Effector memory CD4-positive, alpha-beta T cell (primary cell): ENCODE measurements around the gene CPLX4.

Source experiments
- DNase-seq, 3 donors: peaks; one replicate each; pipeline ENCODE4 v3.0.0-alpha.2; 2020
- H3K27ac ChIP-seq: 2 replicates; pipeline ENCODE4 v1.7.0; 2013; ENCODE audit warnings: mild to moderate bottlenecking, low read length, moderate library complexity; ENCODE audit not compliant: insufficient read depth, poor library complexity, severe bottlenecking
- H3K27me3 ChIP-seq: replicated peaks from 2 replicates; pipeline ENCODE4 v1.7.0; 2013; ENCODE audit warnings: mild to moderate bottlenecking, low read length; ENCODE audit not compliant: insufficient read depth, control insufficient read depth, poor library complexity, severe bottlenecking
- H3K36me3 ChIP-seq: 2 replicates; pipeline ENCODE4 v1.7.0; 2013; ENCODE audit warnings: mild to moderate bottlenecking, low read length, moderate library complexity; ENCODE audit not compliant: control insufficient read depth, insufficient read depth
- H3K4me1 ChIP-seq: 2 replicates; pipeline ENCODE4 v1.7.0; 2013; ENCODE audit warnings: low read length, mild to moderate bottlenecking; ENCODE audit not compliant: control insufficient read depth, insufficient read depth, poor library complexity, severe bottlenecking
- H3K4me3 ChIP-seq: 2 replicates; pipeline ENCODE4 v1.7.0; 2013; ENCODE audit warnings: low read length, low read depth, mild to moderate bottlenecking; ENCODE audit not compliant: insufficient read depth, poor library complexity, severe bottlenecking
- H3K9me3 ChIP-seq: 2 replicates; pipeline ENCODE4 v1.7.0; 2013; ENCODE audit warnings: mild to moderate bottlenecking, low read length, moderate library complexity; ENCODE audit not compliant: control insufficient read depth

The CPLX4 gene

GRCh38 chr18:59272891-59273758 lies 45.3 kb downstream of the CPLX4 start, which contains the start of gene RAX:
Gene RAX, minus strand, starts transcription at chr18:59273454. Its CDS starts 248 bp downstream, at chr18:59273206.
- Histone ChIP-seq H3K36me3 (no peaks in the 10 kb centered on the region), H3K9me3 (no peaks in the 10 kb centered on the region), H3K4me3 (peak within 1 kb of the TSS; percentile 17), H3K27ac (no peak within 1 kb of the TSS), H3K27me3 (peaks cover 55% of the 10 kb centered on the region), H3K4me1 (peaks cover 21% of the 10 kb centered on the region)
- DNase-seq = no peak

DNA sequence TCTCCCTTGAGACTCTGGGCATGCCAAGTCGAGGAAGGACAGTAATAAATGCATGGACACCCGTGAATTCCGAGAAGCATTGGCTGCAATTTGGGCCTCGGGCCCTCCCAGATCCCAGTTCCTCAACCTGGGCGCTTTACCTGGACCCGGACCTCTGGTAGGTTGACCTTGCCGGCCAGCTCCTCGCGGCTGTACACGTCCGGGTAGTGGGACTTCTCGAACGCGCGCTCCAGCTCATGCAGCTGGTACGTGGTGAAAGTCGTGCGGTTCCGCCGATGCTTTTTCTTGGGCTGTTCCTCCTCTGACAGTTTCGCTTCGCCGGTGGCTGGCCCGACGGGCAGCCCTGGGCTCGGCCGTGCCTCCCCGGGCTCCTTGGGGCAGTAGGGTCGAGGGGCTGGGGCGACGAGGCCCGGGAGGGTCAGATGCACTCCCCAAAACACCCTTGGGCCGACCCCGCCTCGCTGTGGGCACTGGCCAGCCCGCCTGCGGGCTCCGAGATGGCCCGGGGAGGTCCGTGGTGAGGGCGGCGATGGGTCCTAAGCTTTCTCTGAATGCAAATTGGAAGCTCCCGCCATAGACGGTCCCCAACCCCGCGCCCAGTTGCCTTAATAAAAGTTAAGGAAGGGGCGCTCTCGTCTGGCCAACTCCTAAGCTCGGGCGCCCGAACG lies 46.1 kb downstream of the CPLX4 start:
- Histone ChIP-seq H3K27ac (no peak overlapping the region), H3K4me3 (peak overlapping the region; percentile 17), H3K27me3 (peaks cover 63% of the 10 kb centered on the region), H3K9me3 (no peaks in the 10 kb centered on the region), H3K4me1 (peaks cover 21% of the 10 kb centered on the region), H3K36me3 (no peaks in the 10 kb centered on the region)
- DNase-seq = no peak

DNA sequence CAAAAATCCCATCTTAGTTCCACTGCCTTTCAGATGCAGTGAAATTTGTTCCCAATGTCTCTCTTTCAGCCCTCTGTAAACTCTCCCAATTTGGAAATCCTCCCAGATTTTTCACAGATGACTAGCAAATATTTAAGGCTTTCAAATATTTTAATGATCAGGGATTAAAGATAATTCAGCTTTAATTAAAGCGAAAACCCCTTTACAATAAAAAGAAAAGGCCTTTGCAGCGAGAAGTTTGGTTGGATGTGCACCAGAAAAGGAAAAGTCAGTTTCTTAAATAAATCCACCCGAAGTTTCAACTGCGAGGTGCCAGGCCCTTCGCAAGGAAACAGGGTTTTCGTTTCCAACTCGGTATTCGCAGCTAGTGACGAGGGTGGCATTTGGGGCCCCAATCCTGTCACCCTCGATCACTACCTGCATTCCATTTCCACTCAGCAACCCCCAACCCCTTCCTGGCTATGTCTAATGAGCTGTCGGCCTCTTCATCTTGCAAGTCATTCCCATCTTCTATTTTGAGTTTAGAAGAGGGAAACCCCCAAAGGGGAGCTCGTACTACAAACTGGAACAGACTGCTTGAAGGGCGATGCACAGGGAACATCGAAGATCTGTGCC lies 46.7 kb downstream of the CPLX4 start:
- H3K4me3 ChIP-seq = no peak overlapping the region
- H3K27me3 ChIP-seq = peaks cover 67% of the 10 kb centered on the region
- no peaks in the 10 kb centered on the region for H3K9me3 ChIP-seq
- no peak overlapping the region for H3K27ac ChIP-seq
- no peak for DNase-seq
- peaks cover 21% of the 10 kb centered on the region for H3K4me1 ChIP-seq
- H3K36me3 ChIP-seq = no peaks in the 10 kb centered on the region

- Histone ChIP-seq H3K27me3 (peaks cover 73% of the 10 kb centered on the region), H3K9me3 (no peaks in the 10 kb centered on the region), H3K4me1 (peaks cover 21% of the 10 kb centered on the region), H3K36me3 (no peaks in the 10 kb centered on the region), H3K27ac (no peak overlapping the region), H3K4me3 (no peak overlapping the region)
- DNase-seq = no peak
Observed at GRCh38 chr18:59270689-59271257, 47.7 kb downstream of the CPLX4 start.

GRCh38 chr18:59269563-59270119 lies 48.8 kb downstream of the CPLX4 start:
- Histone ChIP-seq H3K4me1 (peaks cover 26% of the 10 kb centered on the region), H3K4me3 (no peak overlapping the region), H3K36me3 (no peaks in the 10 kb centered on the region), H3K9me3 (no peaks in the 10 kb centered on the region), H3K27me3 (peaks cover 76% of the 10 kb centered on the region), H3K27ac (no peak overlapping the region)
- DNase-seq = no peak

- Histone ChIP-seq H3K4me1 (peaks cover 27% of the 10 kb centered on the region), H3K27ac (no peak overlapping the region), H3K36me3 (no peaks in the 10 kb centered on the region), H3K9me3 (no peaks in the 10 kb centered on the region), H3K4me3 (no peak overlapping the region), H3K27me3 (peaks cover 69% of the 10 kb centered on the region)
- DNase-seq = no peak
Observed at GRCh38 chr18:59268721-59269562, 49.5 kb downstream of the CPLX4 start.

- Histone ChIP-seq H3K36me3 (no peaks in the 10 kb centered on the region), H3K27me3 (peaks cover 63% of the 10 kb centered on the region), H3K4me3 (no peak overlapping the region), H3K27ac (no peak overlapping the region), H3K9me3 (no peaks in the 10 kb centered on the region), H3K4me1 (peaks cover 22% of the 10 kb centered on the region)
- DNase-seq = no peak
Observed at GRCh38 chr18:59268127-59268720, 50.2 kb downstream of the CPLX4 start.

DNA sequence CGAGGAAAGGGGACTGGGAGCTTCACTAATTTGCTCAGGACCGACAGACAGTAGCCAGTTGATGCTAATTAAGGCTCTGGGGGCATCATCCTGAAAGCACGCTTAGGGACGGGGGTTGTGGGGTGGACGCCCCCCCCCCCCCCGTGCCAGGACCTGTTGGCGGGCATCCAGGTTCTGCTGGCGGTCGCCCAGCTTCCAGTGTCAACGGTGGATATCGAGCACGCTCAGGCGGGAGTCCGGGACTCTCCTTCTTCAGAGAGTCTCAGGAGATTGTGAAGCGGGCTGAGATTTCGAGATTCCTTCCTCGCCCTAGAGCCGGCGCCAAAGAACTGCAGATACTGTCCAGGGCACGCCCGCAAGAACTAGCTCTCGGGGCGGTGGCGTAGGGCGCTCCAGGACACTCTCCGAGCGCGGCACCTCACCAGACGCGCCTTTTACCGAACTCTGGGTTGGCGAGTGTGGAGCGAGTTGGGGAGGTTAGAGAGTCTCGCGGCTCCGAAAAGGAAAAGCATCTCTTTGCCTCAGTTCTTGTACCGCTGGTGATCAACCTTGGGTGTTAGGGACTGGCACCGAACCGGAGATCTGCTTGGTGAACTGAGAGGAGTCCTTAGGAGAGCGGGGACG lies 50.8 kb downstream of the CPLX4 start:
- no peaks in the 10 kb centered on the region for H3K9me3 ChIP-seq
- peaks cover 57% of the 10 kb centered on the region for H3K27me3 ChIP-seq
- DNase-seq = no peak
- no peak overlapping the region for H3K4me3 ChIP-seq
- no peak overlapping the region for H3K27ac ChIP-seq
- H3K36me3 ChIP-seq = no peaks in the 10 kb centered on the region
- peaks cover 16% of the 10 kb centered on the region for H3K4me1 ChIP-seq
